DND-41 (cell line): ENCODE measurements around the gene BABAM1.

ENCODE experiments used
- ATAC-seq: fragments of 200-7000 bp; cut with Tn5 transposase; 3 replicates; pipeline ENCODE4 v1.9.1; 2021; ENCODE audit warnings: low read depth; ENCODE audit not compliant: insufficient read depth
- DNase-seq: peaks from one replicate; pipeline ENCODE4 v3.0.0-alpha.2; 2020
- H2AFZ ChIP-seq: 2 replicates; pipeline ENCODE4 v1.6.0; 2012; ENCODE audit warnings: low read depth, low read length
- H3K27ac ChIP-seq: 2 replicates; pipeline ENCODE4 v1.5.1; 2012; ENCODE audit warnings: low read length, inconsistent platforms
- H3K27me3 ChIP-seq: fragments of 200-600 bp; sonication (generic); 2 replicates; pipeline ENCODE4 v1.6.0; 2012; ENCODE audit warnings: low read length, mild to moderate bottlenecking, inconsistent platforms; ENCODE audit not compliant: insufficient read depth, poor library complexity
- H3K36me3 ChIP-seq: 2 replicates; pipeline ENCODE4 v1.5.1; 2012; ENCODE audit warnings: low read length, inconsistent platforms; ENCODE audit not compliant: insufficient read depth
- H3K4me1 ChIP-seq: 2 replicates; pipeline ENCODE4 v1.5.1; 2012; ENCODE audit warnings: mild to moderate bottlenecking, low read length; ENCODE audit not compliant: insufficient read depth
- H3K4me2 ChIP-seq: 2 replicates; pipeline ENCODE4 v1.6.0; 2012; ENCODE audit warnings: mild to moderate bottlenecking, moderate library complexity, low read length, inconsistent platforms; ENCODE audit not compliant: insufficient read depth
- H3K4me3 ChIP-seq, 2 experiments: fragments of 200-600 bp in 1 of 2; shearing (Covaris generic) in 1 of 2; 2 replicates each; pipeline ENCODE4 v1.5.1; 2012 to 2016; ENCODE audit warnings: inconsistent platforms in 2 of 2, low read length in 2 of 2, mild to moderate bottlenecking in 2 of 2, low read depth in 1 of 2, moderate library complexity in 1 of 2
- H3K79me2 ChIP-seq: 2 replicates; pipeline ENCODE4 v1.6.0; 2012; ENCODE audit warnings: low read length, inconsistent platforms; ENCODE audit not compliant: insufficient read depth
- H3K9ac ChIP-seq: 2 replicates; pipeline ENCODE4 v1.6.0; 2012; ENCODE audit warnings: low read depth, mild to moderate bottlenecking, inconsistent platforms, low read length, moderate library complexity
- H3K9me3 ChIP-seq: 2 replicates; pipeline ENCODE4 v1.5.1; 2012; ENCODE audit warnings: low read length, moderate library complexity, mild to moderate bottlenecking, inconsistent platforms; ENCODE audit not compliant: insufficient read depth, severe bottlenecking
- H4K20me1 ChIP-seq: 2 replicates; pipeline ENCODE4 v1.6.0; 2012; ENCODE audit warnings: low read length; ENCODE audit not compliant: insufficient read depth
- CTCF ChIP-seq: IDR thresholded peaks from 2 replicates; pipeline ENCODE4 v1.5.1; 2012; ENCODE audit warnings: borderline replicate concordance, low read length, moderate library complexity, mild to moderate bottlenecking; ENCODE audit not compliant: poor library complexity, severe bottlenecking; ENCODE audit errors: extremely low read depth
- EZH2 ChIP-seq: IDR thresholded peaks from 3 replicates; pipeline ENCODE4 v1.6.1; 2012; ENCODE audit warnings: borderline replicate concordance, low read depth, mild to moderate bottlenecking, moderate library complexity, low read length, inconsistent platforms; ENCODE audit not compliant: severe bottlenecking

BABAM1 gene

GRCh38 chr19:17249887-17250548, 17.2 kb upstream of the BABAM1 start:
- Histone ChIP-seq H3K9ac (no peak overlapping the region), H3K4me1 (peaks cover 11% of the 10 kb centered on the region), H3K27me3 (no peaks in the 10 kb centered on the region), H3K4me3 (no peak overlapping the region), H2AFZ (no peak overlapping the region), H3K79me2 (peaks cover 5% of the 10 kb centered on the region; the same call in 1 of the 2 replicates), H3K4me2 (no peak overlapping the region), H3K36me3 (no peaks in the 10 kb centered on the region), H4K20me1 (no peaks in the 10 kb centered on the region), H3K9me3 (no peaks in the 10 kb centered on the region), H3K27ac (no peak overlapping the region)
- no peak for TF ChIP-seq CTCF
- TF ChIP-seq EZH2 = no peak
- ATAC-seq (no peak), DNase-seq (no peak)

- no peak overlapping the region for H2AFZ ChIP-seq
- no peak for ATAC-seq
- H3K4me3 ChIP-seq = no peak overlapping the region
Measured at GRCh38 chr19:17254636-17255035, 12.6 kb upstream of the BABAM1 start.

GRCh38 chr19:17255150-17255621, 12.1 kb upstream of the BABAM1 start:
- no peak overlapping the region for H2AFZ ChIP-seq
- TF ChIP-seq EZH2 = no peak
- no peak for TF ChIP-seq CTCF
- H3K9ac ChIP-seq = no peak overlapping the region
- H3K36me3 ChIP-seq = no peaks in the 10 kb centered on the region
- no peak for ATAC-seq
- no peaks in the 10 kb centered on the region for H4K20me1 ChIP-seq
- no peak for DNase-seq
- no peak overlapping the region for H3K27ac ChIP-seq
- peaks cover 4% of the 10 kb centered on the region for H3K9me3 ChIP-seq
- H3K4me2 ChIP-seq = no peak overlapping the region
- no peaks in the 10 kb centered on the region for H3K4me1 ChIP-seq
- H3K79me2 ChIP-seq = no peaks in the 10 kb centered on the region
- H3K27me3 ChIP-seq = no peaks in the 10 kb centered on the region
- no peak overlapping the region for H3K4me3 ChIP-seq

More at GRCh38 chr19:17254636-17255035, 12.6 kb upstream of the BABAM1 start:
- Histone ChIP-seq H3K79me2 (no peaks in the 10 kb centered on the region), H3K9ac (no peak overlapping the region), H3K9me3 (peaks cover 3% of the 10 kb centered on the region), H3K27ac (no peak overlapping the region), H3K4me2 (no peak overlapping the region), H4K20me1 (no peaks in the 10 kb centered on the region), H3K36me3 (no peaks in the 10 kb centered on the region), H3K27me3 (no peaks in the 10 kb centered on the region), H3K4me1 (no peaks in the 10 kb centered on the region)
- TF ChIP-seq CTCF = no peak
- no peak for DNase-seq
